ENCODE measurements around the gene NXPE2. TPM values are rescaled to one million over a fixed set of nuclear protein-coding genes. Genes with fewer than 3 reads are reported as not detected.

NXPE2 gene
- total and polyA plus RNA-seq, 9 donors, result 0.10 to 1.5 (median 0.52) TPM

DNA sequence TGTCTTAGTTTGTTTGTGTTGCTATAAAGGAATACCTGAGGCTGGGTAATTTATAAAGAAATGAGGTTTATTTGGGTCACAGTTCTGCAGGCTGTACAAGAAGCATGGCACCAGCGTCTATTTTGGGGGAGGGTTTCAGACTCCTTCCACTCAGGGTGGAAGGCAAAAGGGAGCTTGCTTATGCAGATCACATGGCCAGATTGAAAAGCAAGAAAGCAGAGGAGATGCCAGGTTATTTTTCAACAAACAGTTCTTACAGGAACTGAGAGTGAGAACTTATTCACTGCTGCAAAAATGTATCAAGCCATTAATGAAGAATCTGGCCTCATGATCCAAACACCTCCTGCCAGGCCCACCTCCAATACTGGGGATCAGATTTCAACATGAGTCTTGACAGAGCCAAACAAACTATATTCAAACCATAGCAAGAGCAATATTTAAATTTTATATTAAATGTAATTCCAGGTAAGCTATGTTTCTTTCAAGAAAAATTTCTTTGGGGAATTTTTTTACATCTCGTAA, 66.9 kb downstream of the NXPE2 start:
- no peaks in the 10 kb centered on the region for H3K4me1 ChIP-seq (ENCODE audit: insufficient read depth)
- H3K4me3 ChIP-seq, result no peak overlapping the region
- TF ChIP-seq, protein P1, sequence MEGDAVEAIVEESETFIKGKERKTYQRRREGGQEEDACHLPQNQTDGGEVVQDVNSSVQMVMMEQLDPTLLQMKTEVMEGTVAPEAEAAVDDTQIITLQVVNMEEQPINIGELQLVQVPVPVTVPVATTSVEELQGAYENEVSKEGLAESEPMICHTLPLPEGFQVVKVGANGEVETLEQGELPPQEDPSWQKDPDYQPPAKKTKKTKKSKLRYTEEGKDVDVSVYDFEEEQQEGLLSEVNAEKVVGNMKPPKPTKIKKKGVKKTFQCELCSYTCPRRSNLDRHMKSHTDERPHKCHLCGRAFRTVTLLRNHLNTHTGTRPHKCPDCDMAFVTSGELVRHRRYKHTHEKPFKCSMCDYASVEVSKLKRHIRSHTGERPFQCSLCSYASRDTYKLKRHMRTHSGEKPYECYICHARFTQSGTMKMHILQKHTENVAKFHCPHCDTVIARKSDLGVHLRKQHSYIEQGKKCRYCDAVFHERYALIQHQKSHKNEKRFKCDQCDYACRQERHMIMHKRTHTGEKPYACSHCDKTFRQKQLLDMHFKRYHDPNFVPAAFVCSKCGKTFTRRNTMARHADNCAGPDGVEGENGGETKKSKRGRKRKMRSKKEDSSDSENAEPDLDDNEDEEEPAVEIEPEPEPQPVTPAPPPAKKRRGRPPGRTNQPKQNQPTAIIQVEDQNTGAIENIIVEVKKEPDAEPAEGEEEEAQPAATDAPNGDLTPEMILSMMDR (IDR thresholded peaks at IDR 0.05), result no peak
- TF ChIP-seq POLR2A (IDR thresholded peaks at IDR 0.05) (no peak), EP300 (IDR thresholded peaks at IDR 0.05) (no peak)
- no peak for DNase-seq
- no peaks in the 10 kb centered on the region for H3K36me3 ChIP-seq
- H3K9me3 ChIP-seq, result no peaks in the 10 kb centered on the region
- no peaks in the 10 kb centered on the region for H3K27me3 ChIP-seq
- H3K27ac ChIP-seq, result no peak overlapping the region
- WGBS, 3 donors, result 63 to 66% (median 65%) methylated on average over 2 of the region's 2 CpGs
- intact Hi-C loops (cut with DNase I), result no loop called here

- no peak for DNase-seq
- Histone ChIP-seq H3K4me3 (no peak overlapping the region), H3K27me3 (no peaks in the 10 kb centered on the region), H3K36me3 (no peaks in the 10 kb centered on the region), H3K9me3 (no peaks in the 10 kb centered on the region), H3K27ac (no peak overlapping the region), H3K4me1 (ENCODE audit: insufficient read depth) (no peaks in the 10 kb centered on the region)
- intact Hi-C loops (cut with DNase I), result no loop called here
- WGBS, 3 donors, result 37 to 67% (median 43%) methylated on average over 3 of the region's 3 CpGs
- no peak for TF ChIP-seq POLR2A (IDR thresholded peaks at IDR 0.05)
- no peak for TF ChIP-seq EP300 (IDR thresholded peaks at IDR 0.05)
- TF ChIP-seq, protein P1 (IDR thresholded peaks at IDR 0.05), result no peak
These were observed 67.7 kb downstream of the NXPE2 start for GRCh38 chr11:114746013-114746412.

Other genes starting within 250 kb of the NXPE2 start
- 100 to 1,000 TPM in 3 of 7 donors, 10 to 100 TPM in 4; 74.1 to 148 (median 96.0) TPM for gene REXO2, start 239.1 kb upstream of the NXPE2 start, total RNA-seq
- gene REXO2, start 239.1 kb upstream of the NXPE2 start, polyA plus RNA-seq, result 100 to 1,000 TPM in 1 of 2 donors, 10 to 100 TPM in 1; 85.5 to 138 TPM
- 1 to 10 TPM in 1 of 7 donors, under 1 TPM in 2, not detected in 4; 0.15 to 1.0 (median 0.24) TPM for gene NXPE1, start 118.6 kb upstream of the NXPE2 start, total RNA-seq
- gene NXPE1, start 118.6 kb upstream of the NXPE2 start, polyA plus RNA-seq, result under 1 TPM in 1 of 2 donors, not detected in 1; 0.07 TPM
- gene NXPE4, start 82.7 kb upstream of the NXPE2 start, total RNA-seq, result not detected
- gene NXPE4, start 82.7 kb upstream of the NXPE2 start, polyA plus RNA-seq, result under 1 TPM in 1 of 2 donors, not detected in 1; 0.35 TPM

Data from ovary (tissue), 9 donors.